Uterus (tissue), 4 donors: ENCODE measurements around the gene CALM3. TPM values are rescaled to one million over a fixed set of nuclear protein-coding genes. Genes with fewer than 3 reads are reported as not detected.
A peak's percentile ranks its signal among the peaks of the same experiment; 100 is the strongest.

ENCODE experiments used
- DNase-seq, 2 donors: peaks; one replicate each; pipeline ENCODE4 v3.0.0-alpha.2; 2019 to 2020
- H3K27ac ChIP-seq, 2 donors: fragments of 200-600 bp; sonication (generic); 1 replicate in 1 of 2; 2 replicates in 1 of 2; pipeline ENCODE4 v1.5.1; 2016 to 2018
- H3K27me3 ChIP-seq, 2 donors: fragments of 200-600 bp; sonication (generic); one replicate each; pipeline ENCODE4 v1.5.1; 2018 to 2019; ENCODE audit warnings: control low read depth in 1 of 2
- H3K36me3 ChIP-seq, 2 donors: fragments of 200-600 bp; sonication (generic); one replicate each; pipeline ENCODE4 v1.5.1; 2019; ENCODE audit warnings: control low read depth in 1 of 2
- H3K4me1 ChIP-seq, 2 donors: fragments of 200-600 bp; sonication (generic); one replicate each; pipeline ENCODE4 v1.5.1; 2018 to 2019; ENCODE audit warnings: control low read depth in 1 of 2
- H3K4me3 ChIP-seq, 2 donors: fragments of 200-600 bp; sonication (generic); 1 replicate in 1 of 2; 2 replicates in 1 of 2; pipeline ENCODE4 v1.5.1; 2018 to 2019; ENCODE audit warnings: mild to moderate bottlenecking in 1 of 2
- H3K9me3 ChIP-seq, 2 donors: fragments of 200-600 bp; sonication (generic); one replicate each; pipeline ENCODE4 v1.5.1; 2019; ENCODE audit warnings: control low read depth in 1 of 2
- POLR2A ChIP-seq, 2 donors: fragments of 450-650 bp; IDR thresholded peaks; one replicate each; pipeline ENCODE4 v1.6.1; 2016; ENCODE audit warnings: antibody characterized with exemption in 2 of 2, mild to moderate bottlenecking in 1 of 2, moderate library complexity in 1 of 2
- intact Hi-C: fragments of 100-400 bp; cut with DNase I; formaldehyde crosslinking; loops from one replicate; pipeline ENCODE4 v1.15.1; 2023; ENCODE audit warnings: low total_unique reads
- total RNA-seq, 4 donors: library from RNA; depleted of rRNA in 3 of 4; stranded (reverse); fragments of >200 nt in 3 of 4; gene quantifications; one replicate each; pipeline versions ENCODE4 v1.1.0 to v1.2.4, GENCODE V29; 2014 to 2023
- TF ChIP-seq, protein P1 (sequence below), 4 experiments: fragments of 200-600 bp in 2 of 4; fragments of 450-650 bp in 2 of 4; sonication (generic) in 2 of 4; IDR thresholded peaks; one replicate each; pipeline ENCODE4 v1.5.1; 2016 to 2019; ENCODE audit warnings: antibody characterized with exemption in 4 of 4, mild to moderate bottlenecking in 2 of 4, moderate library complexity in 1 of 4
- donor health status: DM: yes; HTN: yes; CAD: no.

Gene CALM3
- total RNA-seq, 4 donors from 2014 or later, result 83.8 to 225 (median 157) TPM

DNA sequence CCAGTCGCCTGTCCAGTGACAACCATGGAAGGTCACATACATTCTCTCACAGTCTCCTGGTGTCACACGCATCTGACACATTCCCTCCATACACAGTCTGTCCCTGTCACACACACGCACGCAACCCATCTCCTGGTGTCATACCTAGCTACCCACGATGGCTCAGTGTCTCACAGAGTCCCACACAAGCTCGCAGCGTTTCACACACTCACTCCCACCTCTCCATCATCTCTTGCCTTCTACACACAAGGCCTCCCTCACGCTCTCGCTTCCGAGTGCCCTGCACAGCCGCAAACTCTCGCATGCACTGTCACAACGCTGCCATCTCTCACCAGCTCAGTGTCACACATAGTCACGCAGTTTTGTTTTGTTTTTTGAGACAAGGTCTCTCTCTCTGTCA, 36.1 kb downstream of the CALM3 start:
- Histone ChIP-seq H3K27me3 (no peaks in the 10 kb centered on the region), H3K4me1 (no peaks in the 10 kb centered on the region), H3K4me3 (no peak overlapping the region), H3K36me3 (no peaks in the 10 kb centered on the region), H3K27ac (no peak overlapping the region), H3K9me3 (no peaks in the 10 kb centered on the region)
- TF ChIP-seq, protein P1, sequence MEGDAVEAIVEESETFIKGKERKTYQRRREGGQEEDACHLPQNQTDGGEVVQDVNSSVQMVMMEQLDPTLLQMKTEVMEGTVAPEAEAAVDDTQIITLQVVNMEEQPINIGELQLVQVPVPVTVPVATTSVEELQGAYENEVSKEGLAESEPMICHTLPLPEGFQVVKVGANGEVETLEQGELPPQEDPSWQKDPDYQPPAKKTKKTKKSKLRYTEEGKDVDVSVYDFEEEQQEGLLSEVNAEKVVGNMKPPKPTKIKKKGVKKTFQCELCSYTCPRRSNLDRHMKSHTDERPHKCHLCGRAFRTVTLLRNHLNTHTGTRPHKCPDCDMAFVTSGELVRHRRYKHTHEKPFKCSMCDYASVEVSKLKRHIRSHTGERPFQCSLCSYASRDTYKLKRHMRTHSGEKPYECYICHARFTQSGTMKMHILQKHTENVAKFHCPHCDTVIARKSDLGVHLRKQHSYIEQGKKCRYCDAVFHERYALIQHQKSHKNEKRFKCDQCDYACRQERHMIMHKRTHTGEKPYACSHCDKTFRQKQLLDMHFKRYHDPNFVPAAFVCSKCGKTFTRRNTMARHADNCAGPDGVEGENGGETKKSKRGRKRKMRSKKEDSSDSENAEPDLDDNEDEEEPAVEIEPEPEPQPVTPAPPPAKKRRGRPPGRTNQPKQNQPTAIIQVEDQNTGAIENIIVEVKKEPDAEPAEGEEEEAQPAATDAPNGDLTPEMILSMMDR (IDR thresholded peaks at IDR 0.05), result no peak
- TF ChIP-seq POLR2A (IDR thresholded peaks at IDR 0.05), result no peak
- DNase-seq, result no peak
- intact Hi-C loops, result no loop called here

DNA sequence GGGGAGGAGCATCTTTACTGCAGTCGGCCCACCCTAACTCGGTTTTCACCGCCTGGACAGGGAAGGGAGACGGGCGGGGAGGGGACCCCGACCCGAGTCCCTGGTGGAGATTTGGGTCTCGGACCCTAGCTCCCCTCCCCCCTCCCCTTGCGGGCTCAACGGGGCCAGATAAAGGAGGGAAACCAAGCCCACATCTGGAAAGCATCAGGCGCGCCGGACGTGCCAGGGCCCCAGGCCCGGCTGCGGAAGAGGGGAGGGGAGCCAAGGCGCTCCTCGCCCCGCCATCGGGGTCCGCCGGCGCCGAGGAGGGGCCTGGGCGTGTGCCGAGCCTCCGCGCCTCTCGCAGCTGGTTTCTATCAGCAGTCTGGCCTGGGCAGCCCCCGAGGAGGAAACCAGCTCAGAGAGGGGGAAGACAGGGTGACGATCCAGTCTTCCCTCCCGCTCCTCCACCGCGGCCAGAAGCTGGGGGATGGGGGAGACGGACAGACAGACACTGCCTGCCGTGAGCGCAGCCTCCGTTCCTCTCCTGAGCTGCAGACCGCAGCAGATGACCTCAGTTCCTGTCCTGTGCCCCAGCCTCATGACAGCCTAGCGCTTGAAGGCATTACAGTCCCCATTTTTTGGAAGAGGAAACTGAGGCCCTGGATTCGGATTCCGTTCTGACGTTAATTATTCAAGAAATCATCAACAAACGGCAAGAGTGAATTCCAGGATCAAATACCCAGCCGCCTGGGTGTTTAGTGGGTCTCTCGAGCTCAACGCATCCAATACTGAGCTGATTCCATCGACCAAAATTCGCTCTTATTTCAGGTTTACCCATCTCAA, 38.4 kb downstream of the CALM3 start:
- Histone ChIP-seq H3K36me3 (no peaks in the 10 kb centered on the region), H3K27ac (peak overlapping the region; percentile 92 to 97), H3K9me3 (no peaks in the 10 kb centered on the region), H3K27me3 (no peaks in the 10 kb centered on the region), H3K4me1 (no peaks in the 10 kb centered on the region), H3K4me3 (peak overlapping the region; percentile 41 to 44)
- intact Hi-C loops, result no loop called here
- DNase-seq, result peak; percentile 84 to 89
- TF ChIP-seq POLR2A (IDR thresholded peaks at IDR 0.05), result peak; percentile 27 to 54
- TF ChIP-seq, protein P1 (IDR thresholded peaks at IDR 0.05), result peak in 1 of 4 experiments; percentile 2

DNA sequence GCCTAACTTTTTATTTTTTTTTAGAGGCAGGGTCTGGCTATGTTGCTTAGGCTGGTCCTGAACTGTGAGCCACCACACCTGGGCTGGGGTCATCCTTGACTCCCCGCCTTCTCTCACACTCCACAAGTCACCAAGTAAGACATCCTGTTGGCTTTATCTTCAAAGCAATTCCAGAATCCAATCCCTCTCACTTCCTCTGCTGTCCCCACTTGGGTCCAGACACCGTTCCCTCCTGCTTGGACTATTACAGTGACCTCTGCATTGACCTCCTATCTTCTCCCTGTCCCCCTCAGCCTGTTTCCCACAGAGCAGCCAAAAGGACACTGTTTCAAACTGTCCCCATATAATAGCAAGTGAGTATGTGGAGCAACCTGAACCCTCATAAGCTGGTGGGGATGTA, 39.5 kb downstream of the CALM3 start:
- Histone ChIP-seq H3K4me3 (no peak overlapping the region), H3K27ac (peak overlapping the region in 1 of 2 donors; percentile 97), H3K36me3 (no peaks in the 10 kb centered on the region), H3K9me3 (no peaks in the 10 kb centered on the region), H3K4me1 (no peaks in the 10 kb centered on the region), H3K27me3 (no peaks in the 10 kb centered on the region)
- TF ChIP-seq, protein P1 (IDR thresholded peaks at IDR 0.05), result no peak
- no peak for TF ChIP-seq POLR2A (IDR thresholded peaks at IDR 0.05)
- DNase-seq, result no peak
- intact Hi-C loops, result no loop called here

GRCh38 chr19:46644720-46645119, 43.6 kb downstream of the CALM3 start:
- Histone ChIP-seq H3K27me3 (no peaks in the 10 kb centered on the region), H3K4me1 (peaks cover 0 to 3% of the 10 kb centered on the region in 2 donors), H3K36me3 (no peaks in the 10 kb centered on the region), H3K27ac (peak overlapping the region; percentile 67 to 79), H3K4me3 (no peak overlapping the region), H3K9me3 (no peaks in the 10 kb centered on the region)
- intact Hi-C loops, result no loop called here
- TF ChIP-seq, protein P1 (IDR thresholded peaks at IDR 0.05), result no peak
- TF ChIP-seq POLR2A (IDR thresholded peaks at IDR 0.05), result no peak
- DNase-seq, result no peak

- no peak for TF ChIP-seq POLR2A (IDR thresholded peaks at IDR 0.05)
- TF ChIP-seq, protein P1 (IDR thresholded peaks at IDR 0.05), result no peak
- intact Hi-C loops, result no loop called here
- no peaks in the 10 kb centered on the region for H3K9me3 ChIP-seq
- no peak overlapping the region for H3K4me3 ChIP-seq
- H3K27me3 ChIP-seq, result no peaks in the 10 kb centered on the region
- H3K4me1 ChIP-seq, result peaks cover 0 to 3% of the 10 kb centered on the region in 2 donors
- peak overlapping the region in 1 of 2 donors; percentile 50 for H3K27ac ChIP-seq
- DNase-seq, result no peak
- no peaks in the 10 kb centered on the region for H3K36me3 ChIP-seq
These were observed 45.3 kb downstream of the CALM3 start for GRCh38 chr19:46646402-46646801.
